ENCODE data around the gene SYCP3. TPM values are rescaled to one million over a fixed set of nuclear protein-coding genes. Genes with fewer than 3 reads are reported as not detected.

SYCP3 gene
- polyA plus RNA-seq, 1 donor from 2014 or later = 3.4 TPM

DNA sequence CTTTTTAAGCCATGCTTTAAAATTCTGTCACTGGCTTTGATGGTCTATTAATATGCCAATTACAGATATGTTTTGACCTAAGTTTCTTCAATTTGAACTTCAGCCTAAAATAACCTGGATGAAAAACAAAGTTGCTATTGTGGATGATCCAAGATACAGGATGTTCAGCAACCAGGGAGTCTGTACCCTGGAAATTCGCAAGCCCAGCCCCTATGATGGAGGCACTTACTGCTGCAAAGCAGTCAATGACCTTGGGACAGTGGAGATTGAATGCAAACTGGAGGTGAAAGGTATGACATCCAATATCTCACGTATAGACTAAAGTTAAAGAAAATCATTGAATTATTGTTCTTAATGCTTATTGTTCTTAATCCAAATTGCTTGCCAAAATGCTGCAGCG, 59.0 kb downstream of the SYCP3 start:
- H3K9ac ChIP-seq (ENCODE audit: low read length) = no peak overlapping the region
- H3F3A ChIP-seq (ENCODE audit: insufficient read depth, low read length, poor library complexity, severe bottlenecking) = no peaks in the 10 kb centered on the region
- no peak overlapping the region for H3K4me3 ChIP-seq (ENCODE audit: low read length)
- no peaks in the 10 kb centered on the region for H3K79me2 ChIP-seq (replicated peaks; ENCODE audit: insufficient read depth, low read length)
- H3K36me3 ChIP-seq (ENCODE audit: insufficient read depth, low read length) = no peaks in the 10 kb centered on the region
- no peaks in the 10 kb centered on the region for H3K9me3 ChIP-seq (ENCODE audit: low read length)
- H3K9me2 ChIP-seq (ENCODE audit: insufficient read depth, low read length) = no peaks in the 10 kb centered on the region
- TF ChIP-seq EZH2 (IDR thresholded peaks at IDR 0.05; ENCODE audit: borderline replicate concordance, insufficient read depth, low read length, poor library complexity, severe bottlenecking) = no peak
- TF ChIP-seq POLR2AphosphoS5 (IDR thresholded peaks at IDR 0.05) = no peak
- no peak for TF ChIP-seq REST (IDR thresholded peaks at IDR 0.05; ENCODE audit: borderline replicate concordance)
- TF ChIP-seq SMC3 (conservative IDR thresholded peaks at IDR 0.05; ENCODE audit: poor library complexity) = no peak
- no peak overlapping the region for H3K4me2 ChIP-seq (ENCODE audit: low read length)
- H3K27ac ChIP-seq (ENCODE audit: low read length) = no peak overlapping the region
- H4K20me1 ChIP-seq (ENCODE audit: insufficient read depth) = no peaks in the 10 kb centered on the region
- no peak overlapping the region for H2AFZ ChIP-seq (ENCODE audit: low read depth, low read length)
- no peaks in the 10 kb centered on the region for H3K27me3 ChIP-seq (ENCODE audit: insufficient read depth, low read depth, low read length)

Small RNA genes within 50 kb of the gene (small RNA-seq; reads per million reads assigned to genes)
- gene RNA5SP368 (0 reads per million in 3 experiments), gene RNU6-101P (0 reads per million in 3 experiments), gene RNY1P16 (0 reads per million in 3 experiments)

Other genes starting within 250 kb of the SYCP3 start
- gene MYBPC1, start 144.5 kb downstream of the SYCP3 start, polyA plus RNA-seq = 0.20 TPM in 1 of 2 replicates, not detected in the other
- gene CHPT1, start 41.8 kb downstream of the SYCP3 start, polyA plus RNA-seq = 11.9 and 20.5 TPM in 2 replicates
- 80.0 and 87.2 TPM in 2 replicates for gene GNPTAB, start 91.5 kb upstream of the SYCP3 start, polyA plus RNA-seq
- gene DRAM1, start 138.1 kb upstream of the SYCP3 start, polyA plus RNA-seq = 0.17 TPM in 1 of 2 replicates, not detected in the other